AG08396 (cell line): ENCODE results near the gene SETD2.

Source experiments
- DNase-seq: peaks from one replicate; pipeline ENCODE4 v3.0.0; 2012; ENCODE audit warnings: low spot score, mixed read lengths

SETD2 gene

DNA sequence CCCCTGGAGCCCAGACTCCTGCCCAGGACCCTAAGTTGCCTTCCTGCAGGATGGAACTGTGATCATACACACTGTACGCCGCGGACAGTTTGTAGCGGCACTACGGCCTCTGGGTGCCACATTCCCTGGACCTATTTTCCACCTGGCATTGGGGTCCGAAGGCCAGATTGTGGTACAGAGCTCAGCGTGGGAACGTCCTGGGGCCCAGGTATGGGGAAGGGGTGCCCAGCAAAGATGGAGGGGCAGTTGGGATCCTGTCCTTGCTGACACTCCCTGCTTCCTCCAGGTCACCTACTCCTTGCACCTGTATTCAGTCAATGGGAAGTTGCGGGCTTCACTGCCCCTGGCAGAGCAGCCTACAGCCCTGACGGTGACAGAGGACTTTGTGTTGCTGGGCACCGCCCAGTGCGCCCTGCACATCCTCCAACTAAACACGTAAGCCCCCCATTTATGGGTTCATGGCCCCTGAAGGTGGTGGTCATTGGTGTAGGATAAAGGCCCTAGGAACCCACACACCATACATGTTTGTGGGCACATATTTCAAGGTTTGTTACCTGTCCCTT, 155.6 kb downstream of the SETD2 start:
- DNase-seq, result no peak

DNA sequence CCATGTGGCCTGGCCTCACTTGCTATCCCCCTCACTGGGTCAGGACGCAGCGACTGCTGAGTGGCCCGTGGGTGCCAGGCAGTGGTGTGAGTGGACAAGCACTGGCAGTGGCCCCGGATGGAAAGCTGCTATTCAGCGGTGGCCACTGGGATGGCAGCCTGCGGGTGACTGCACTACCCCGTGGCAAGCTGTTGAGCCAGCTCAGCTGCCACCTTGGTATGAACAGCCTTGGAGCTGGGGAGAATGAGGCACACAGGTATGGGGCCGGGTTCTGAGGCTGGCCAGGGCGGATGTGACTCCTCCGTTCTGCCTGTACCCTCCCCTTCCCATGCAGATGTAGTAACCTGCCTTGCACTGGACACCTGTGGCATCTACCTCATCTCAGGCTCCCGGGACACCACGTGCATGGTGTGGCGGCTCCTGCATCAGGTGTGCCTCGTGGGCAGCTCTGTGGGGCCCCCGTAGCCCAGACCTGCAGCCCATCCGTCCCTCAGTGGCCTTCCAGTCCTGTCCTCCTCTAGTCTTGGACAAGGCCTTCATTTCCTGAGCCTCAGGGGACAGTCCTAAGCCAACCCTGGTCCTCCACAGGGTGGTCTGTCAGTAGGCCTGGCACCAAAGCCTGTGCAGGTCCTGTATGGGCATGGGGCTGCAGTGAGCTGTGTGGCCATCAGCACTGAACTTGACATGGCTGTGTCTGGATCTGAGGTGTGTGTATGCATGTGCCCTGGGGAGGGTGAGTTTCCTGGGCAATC, 156.3 kb downstream of the SETD2 start:
- DNase-seq, result no peak

DNA sequence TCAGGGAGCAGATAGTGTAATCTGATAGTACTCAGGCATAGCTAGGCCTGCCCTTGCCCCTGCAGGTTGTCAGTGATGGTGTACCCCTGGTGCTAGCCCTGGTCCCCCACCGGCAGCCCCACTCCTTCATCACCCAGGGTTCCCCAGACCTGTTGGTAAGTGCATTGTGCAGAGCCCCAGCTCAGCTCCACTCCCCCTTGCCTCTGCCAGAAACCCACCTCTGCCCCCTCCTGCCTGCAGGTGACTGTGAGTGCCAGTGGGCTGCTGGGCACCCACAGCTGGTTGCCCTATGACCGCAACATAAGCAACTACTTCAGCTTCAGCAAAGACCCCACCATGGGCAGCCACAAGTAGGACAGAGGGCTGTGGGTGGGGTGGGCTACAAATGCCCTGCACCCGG, 156.9 kb downstream of the SETD2 start:
- no peak for DNase-seq

DNA sequence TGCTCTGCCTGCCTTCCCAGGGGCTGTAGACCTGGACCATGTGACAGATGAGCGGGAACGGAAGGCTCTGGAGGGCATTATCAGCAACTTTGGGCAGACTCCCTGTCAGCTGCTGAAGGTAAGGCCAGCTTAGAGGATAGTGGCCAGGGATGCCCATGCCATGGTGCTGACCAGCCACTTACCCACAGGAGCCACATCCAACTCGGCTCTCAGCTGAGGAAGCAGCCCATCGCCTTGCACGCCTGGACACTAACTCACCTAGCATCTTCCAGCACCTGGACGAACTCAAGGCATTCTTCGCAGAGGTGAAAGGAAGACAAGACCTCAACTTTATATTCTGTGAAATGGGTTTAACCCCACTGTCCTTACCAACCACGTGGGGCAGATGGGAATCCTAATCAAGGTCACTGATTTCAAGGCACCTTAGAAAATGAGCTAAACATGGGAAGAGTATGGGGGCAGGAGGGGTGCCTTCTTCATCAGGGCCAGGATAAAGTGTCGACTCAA, 157.7 kb downstream of the SETD2 start:
- no peak for DNase-seq

DNA sequence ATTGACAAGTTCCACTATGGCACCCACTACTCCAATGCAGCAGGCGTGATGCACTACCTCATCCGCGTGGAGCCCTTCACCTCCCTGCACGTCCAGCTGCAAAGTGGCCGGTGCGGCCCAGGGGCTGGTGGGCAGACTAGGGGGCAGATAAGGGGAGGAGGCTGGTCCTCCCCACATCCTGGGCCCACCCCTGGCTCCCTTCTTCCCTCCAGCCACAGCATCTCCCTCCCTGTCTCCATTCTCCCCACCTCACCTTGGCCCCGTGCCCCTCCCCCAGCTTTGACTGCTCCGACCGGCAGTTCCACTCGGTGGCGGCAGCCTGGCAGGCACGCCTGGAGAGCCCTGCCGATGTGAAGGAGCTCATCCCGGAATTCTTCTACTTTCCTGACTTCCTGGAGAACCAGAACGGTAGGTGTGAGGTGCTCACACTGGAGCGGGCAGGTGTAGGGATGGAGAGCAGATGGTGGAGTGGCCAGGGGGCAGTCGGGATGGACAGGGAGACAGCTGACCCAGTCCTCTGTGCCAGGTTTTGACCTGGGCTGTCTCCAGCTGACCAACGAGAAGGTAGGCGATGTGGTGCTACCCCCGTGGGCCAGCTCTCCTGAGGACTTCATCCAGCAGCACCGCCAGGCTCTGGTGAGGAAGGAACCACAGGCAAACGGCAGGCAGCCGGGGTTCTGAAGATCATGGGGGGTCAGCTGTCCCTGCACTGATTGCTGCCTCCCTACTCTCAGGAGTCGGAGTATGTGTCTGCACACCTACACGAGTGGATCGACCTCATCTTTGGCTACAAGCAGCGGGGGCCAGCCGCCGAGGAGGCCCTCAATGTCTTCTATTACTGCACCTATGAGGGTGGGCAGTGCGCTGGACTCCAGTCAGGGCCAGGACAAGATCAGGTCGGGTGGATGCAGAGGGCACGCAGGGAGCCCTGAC, 158.4 kb downstream of the SETD2 start:
- no peak for DNase-seq

DNA sequence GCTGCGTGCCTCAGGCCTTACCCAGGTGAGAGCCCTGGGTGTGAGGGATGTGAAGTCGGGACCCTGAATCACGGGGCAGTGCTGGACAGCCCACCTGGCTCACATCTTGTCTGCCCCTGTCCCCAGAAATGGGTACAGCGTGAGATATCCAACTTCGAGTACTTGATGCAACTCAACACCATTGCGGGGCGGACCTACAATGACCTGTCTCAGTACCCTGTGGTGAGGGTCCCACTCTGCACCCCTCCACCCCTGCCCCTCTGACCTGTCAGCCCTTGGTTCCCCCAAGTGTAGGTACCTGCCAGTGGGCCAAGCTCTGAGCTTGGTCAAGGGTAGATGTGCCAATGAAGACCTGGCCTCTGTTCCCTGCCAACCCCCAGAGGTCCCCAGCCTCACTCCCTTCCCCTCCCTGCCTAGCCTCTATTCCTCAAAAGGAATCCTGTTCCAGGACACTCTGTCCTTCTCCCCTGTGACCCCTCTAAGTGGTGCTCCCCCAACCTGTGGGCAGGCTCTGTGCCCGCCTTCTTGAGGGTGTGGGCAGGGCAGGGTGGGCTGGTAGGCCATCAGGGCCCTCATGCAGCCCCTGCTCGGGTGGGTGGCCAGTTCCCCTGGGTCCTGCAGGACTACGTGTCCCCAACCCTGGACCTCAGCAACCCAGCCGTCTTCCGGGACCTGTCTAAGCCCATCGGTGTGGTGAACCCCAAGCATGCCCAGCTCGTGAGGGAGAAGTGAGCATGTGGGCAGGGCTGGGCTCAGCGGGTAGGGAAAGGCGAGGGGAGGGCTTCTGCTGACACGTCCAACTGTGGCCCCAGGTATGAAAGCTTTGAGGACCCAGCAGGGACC, 159.3 kb downstream of the SETD2 start:
- DNase-seq, result no peak

DNA sequence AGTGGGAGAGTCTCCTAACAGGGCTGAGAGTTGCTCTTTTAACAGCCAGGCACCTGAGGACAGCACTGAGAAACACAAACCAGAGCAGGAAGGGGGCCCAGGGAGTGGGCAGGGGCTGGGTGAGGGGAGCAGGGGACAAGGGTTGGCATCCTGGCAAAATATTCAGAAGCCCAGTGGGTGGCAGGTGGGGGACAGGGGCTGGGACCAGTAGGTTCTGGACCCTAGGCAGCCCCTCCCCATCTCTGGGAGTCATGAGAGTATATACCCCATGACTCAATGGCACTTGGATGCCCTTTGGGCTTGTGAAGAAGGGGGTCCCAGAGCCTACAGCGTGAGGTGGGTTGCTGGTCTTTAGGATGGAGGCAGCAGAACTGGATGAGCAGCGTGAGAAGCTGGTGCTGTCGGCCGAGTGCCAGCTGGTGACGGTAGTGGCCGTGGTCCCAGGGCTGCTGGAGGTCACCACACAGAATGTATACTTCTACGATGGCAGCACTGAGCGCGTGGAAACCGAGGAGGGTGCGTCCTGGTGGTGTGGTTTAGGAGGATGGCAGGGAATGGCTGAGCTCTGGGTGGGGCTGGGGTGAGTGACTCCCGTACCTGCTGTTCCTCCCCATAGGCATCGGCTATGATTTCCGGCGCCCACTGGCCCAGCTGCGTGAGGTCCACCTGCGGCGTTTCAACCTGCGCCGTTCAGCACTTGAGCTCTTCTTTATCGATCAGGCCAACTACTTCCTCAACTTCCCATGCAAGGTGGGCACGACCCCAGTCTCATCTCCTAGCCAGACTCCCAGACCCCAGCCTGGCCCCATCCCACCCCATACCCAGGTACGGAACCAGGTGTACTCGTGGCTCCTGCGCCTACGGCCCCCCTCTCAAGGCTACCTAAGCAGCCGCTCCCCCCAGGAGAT, 160.2 kb downstream of the SETD2 start:
- no peak for DNase-seq

DNA sequence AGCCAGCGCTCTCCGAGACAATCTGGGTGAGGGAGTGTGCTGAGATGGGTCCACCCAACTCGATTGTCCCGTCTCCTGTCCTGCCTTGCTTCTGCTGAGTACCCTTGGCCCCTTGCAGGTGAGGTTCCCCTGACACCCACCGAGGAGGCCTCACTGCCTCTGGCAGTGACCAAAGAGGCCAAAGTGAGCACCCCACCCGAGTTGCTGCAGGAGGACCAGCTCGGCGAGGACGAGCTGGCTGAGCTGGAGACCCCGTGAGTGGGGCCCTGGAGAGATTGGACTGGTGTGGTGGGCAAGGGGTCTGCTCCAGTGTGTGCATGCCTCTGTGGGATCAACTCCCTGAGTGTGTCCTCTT, 160.9 kb downstream of the SETD2 start:
- no peak for DNase-seq

DNA sequence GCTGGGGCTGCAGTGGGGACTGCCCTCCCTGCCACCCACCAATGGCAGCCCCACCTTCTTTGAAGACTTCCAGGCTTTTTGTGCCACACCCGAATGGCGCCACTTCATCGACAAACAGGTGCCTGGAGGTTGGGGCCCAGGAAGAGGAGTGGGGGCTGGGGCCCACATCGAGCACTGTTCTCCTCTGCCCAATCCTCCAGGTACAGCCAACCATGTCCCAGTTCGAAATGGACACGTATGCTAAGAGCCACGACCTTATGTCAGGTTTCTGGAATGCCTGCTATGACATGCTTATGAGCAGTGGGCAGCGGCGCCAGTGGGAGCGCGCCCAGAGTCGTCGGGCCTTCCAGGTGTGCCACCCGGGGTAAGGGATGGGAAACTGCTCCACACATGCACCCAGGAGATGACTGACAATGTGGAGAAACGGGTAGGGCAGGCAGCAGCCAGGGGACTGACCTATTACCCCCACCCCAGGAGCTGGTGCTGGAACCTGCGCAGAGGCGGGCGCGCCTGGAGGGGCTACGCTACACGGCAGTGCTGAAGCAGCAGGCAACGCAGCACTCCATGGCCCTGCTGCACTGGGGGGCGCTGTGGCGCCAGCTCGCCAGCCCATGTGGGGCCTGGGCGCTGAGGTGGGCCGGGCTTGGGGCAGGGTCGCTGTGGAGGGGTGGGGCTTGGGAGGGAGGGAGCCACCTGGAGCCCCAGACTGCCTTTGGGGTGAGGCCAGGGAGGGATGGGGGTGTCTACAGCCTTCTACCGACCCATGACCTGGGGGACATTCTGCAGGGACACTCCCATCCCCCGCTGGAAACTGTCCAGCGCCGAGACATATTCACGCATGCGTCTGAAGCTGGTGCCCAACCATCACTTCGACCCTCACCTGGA, 161.5 kb downstream of the SETD2 start:
- no peak for DNase-seq

DNA sequence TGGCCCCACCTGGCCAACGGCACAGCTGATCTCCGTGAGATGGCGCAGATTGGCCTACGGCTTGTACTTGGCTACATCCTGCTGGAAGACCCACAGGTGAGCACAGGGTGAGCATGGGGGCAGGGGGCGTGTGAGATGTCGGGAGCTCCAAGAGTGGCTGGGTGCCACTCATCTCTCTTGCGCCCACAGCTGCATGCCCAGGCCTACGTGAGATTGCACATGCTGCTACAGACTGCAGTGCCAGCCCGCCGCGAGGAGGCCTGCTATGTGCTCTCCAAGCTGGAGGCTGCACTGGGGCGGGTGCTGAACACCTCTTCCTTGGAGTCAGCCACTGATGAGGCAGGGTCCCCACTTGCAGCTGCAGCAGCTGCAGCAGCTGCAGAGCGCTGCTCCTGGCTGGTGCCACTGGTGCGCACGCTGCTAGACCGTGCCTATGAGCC, 162.2 kb downstream of the SETD2 start:
- no peak for DNase-seq

DNA sequence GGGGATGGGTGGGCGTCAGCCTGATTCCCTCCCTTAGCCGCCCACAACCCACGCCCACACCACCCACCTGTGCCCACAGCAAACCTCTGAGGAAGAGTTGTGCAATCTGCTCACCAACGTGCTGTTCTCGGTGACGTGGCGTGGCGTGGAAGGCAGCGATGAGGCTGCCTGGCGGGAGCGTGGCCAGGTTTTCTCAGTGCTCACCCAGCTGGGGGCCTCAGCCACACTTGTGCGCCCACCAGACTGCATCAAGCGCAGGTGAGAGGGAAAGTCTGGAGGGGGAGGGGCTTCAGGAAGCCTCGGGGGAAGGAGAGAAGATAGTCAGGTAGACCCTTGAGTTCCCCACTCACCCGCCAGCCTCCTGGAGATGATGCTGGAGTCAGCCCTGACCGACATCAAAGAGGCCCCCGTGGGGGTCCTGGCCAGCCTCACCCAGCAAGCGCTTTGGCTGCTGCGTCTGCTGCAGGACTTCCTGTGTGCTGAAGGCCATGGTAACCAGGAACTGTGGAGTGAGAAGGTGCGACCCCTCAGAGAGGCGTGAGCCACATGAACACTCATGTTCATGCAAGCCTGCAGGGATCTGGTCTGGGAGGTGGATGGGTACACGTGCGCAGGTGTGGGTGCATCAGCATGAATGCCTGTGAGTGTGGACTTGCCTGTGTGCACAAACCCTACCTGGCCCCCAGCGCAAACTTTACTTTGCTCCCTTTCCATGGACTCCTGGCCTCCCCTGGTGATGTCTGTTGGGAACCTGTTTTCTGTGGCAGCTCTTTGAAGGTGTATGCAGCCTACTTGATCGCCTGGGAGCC, 162.8 kb downstream of the SETD2 start:
- DNase-seq, result no peak

DNA sequence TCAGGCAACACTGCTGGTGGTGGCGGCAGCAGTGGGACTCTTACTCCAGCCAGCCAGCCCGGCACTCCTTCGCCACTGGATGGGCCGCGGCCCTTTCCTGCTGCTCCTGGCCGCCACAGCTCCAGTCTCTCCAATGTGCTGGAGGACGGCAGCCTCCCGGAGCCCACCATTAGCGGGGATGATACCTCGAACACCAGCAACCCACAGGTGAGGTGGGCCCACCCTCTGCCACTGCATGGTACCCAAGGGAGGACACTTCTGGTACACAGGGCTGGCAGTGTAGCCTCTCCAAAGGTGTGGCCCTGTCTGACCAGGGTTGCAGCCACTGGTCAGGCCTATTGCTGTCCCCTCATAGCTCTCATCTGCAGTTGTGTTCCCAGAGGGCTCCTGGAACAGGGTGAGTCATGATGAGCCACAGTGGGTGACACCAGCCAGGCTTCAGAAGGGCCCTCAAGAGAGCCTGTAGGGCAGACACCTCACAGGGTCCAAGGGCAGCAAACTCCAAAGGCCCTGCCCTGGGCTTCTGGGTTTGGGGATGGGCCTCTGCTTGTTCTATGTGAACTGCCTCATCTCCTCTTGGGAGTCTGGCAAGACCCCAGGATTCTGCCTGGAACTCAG, 163.6 kb downstream of the SETD2 start:
- DNase-seq, result peak; percentile 81

DNA sequence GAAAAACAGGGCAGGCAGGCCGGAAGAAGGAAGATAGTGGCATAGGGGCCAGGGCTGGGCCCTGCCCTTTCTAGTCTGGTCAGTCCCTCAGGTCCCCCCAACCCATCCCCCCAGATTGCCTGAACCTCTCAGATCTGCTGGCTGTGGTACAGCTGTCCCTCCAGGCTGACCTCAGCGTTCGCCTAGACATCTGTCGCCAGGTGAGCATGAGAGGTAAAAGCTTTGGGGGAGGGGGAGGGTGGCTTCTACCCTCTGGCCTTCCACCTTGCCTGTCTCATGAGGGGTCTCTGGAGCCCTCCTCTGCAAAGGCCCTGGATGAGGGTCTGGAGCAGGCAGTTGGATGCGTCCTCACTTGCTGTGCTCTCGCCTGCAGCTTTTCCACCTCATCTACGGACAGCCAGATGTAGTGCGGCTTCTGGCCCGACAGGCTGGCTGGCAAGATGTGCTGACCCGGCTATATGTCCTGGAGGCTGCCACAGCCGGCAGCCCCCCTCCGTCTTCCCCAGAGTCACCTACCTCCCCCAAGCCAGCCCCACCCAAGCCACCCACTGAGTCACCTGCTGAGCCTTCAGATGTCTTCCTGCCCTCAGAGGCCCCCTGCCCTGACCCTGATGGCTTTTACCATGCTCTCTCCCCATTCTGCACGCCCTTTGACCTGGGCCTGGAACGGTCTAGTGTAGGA, 164.3 kb downstream of the SETD2 start:
- no peak for DNase-seq

DNA sequence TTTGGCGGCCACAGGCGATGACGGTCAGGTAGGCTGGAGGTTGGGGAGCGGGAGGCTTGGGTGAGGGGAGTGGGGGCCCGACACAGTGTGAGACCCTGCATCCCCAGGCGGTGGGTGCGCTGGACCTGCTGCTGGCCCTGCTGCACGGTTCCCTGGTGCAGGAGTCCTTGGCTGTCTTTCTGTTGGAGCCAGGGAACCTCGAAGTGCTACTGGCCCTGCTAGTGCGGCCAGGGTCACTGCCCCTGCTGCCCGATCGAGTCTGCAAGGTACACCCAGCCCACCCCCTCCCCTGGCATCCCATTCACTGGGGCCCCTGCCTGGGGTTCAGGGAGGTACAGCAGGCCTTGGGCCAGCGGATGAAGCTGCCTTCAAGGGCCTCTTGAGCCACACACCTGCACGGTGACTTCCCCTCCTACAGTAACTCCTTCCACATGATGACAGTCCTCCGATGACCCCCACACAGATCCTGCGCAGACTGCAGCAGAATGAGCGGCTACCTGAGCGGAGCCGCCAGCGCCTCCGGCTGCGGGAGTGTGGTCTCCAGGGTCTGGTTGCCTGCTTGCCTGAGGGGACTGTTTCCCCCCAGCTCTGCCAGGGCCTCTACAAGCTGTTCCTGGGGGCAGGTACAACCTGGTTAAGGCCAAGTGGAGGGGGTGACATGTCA, 164.9 kb downstream of the SETD2 start:
- no peak for DNase-seq

DNA sequence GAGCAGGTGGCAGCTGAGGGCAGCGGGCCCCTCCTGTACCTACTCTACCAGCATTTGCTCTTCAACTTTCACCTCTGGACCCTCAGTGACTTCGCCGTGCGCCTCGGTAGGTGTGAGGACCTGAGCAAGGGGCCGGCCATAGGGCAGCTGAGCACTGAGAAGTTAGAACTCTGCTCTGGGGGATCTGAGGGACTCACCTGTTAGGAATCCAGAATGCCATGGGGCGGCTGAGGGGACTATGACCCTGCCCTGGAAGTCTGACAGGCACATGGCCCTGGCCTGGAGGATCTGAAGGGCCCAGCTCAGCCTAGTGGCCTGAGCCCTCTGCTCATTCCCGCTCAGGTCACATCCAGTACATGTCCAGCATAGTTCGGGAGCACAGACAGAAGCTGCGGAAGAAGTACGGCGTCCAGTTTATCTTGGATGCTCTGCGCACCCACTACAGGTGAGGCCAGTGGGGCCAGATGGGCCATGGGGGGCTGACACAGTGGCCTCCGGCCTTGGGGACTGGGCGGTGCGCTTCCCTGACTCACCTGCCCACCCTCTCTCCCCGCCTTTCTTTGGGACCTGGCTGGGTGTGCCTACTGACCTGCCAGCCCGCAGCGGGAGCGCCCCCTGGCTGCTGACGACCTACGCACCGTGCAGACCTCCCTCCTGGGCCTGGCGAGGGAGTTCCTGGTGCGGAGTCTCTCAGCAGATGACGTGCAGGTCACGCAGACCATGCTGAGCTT, 165.6 kb downstream of the SETD2 start:
- DNase-seq, result peak; percentile 68

DNA sequence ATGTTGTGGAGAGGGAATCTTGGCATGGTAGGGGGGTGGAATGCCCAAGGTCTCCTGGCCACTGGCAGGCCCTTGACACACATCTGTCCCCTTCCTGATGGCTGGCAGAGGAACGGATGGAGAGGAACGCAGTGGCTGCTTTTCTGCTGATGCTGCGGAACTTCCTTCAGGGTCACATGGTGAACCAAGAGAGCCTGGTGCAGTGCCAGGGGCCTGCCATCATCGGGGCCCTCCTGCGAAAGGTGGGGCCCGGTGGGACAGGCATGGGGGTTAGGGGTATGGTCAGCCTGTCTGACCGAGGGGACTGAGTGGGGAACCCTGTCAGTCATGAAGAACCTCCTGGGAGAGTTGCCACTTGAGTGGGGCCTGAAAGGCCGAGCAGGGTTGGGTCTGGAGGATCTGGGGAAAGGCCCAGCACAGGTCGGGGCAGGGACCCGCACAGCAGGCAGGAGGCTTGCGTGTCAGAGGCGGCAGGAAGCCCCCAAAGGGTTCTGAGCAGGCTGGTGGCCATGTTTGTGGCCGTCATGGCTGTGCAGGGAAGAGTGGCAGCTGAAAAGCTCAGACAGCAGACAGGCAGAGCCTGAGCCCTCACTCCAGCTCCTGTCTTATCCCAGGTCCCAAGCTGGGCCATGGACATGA, 166.3 kb downstream of the SETD2 start:
- DNase-seq, result no peak
